ENCODE results near the gene GGCT.
A peak's percentile ranks its signal among the peaks of the same experiment; 100 is the strongest.
"Not testable (repeated sequence)": the region's sequence is repeated elsewhere in the genome, so short reads cannot be mapped to it uniquely, and the experiment has no call there.

GGCT gene

DNA sequence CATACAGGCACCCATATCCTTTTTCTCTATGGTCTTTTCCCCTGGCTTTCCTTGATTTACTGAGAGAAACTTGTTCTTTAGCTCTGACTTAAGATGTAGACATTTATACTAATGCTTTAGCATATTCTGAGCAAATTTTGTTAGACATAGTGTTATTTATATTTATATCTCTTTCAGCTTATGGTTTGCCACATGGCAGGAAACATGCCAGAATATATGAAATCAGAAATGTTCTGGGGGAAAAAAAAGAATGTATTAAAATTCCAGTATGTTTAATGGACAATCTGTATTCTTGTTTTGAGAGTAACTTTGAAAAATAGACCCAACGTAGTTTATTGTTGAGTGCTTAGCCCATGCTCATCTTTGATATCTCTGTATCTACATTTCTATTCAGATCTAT, 10.1 kb upstream of the GGCT start:
- DNase-seq = no peak

- no peak for DNase-seq
These were observed 9.5 kb upstream of the GGCT start for GRCh38 chr7:30514177-30514576.

GRCh38 chr7:30513762-30514161, 9.1 kb upstream of the GGCT start:
- DNase-seq = no peak

DNA sequence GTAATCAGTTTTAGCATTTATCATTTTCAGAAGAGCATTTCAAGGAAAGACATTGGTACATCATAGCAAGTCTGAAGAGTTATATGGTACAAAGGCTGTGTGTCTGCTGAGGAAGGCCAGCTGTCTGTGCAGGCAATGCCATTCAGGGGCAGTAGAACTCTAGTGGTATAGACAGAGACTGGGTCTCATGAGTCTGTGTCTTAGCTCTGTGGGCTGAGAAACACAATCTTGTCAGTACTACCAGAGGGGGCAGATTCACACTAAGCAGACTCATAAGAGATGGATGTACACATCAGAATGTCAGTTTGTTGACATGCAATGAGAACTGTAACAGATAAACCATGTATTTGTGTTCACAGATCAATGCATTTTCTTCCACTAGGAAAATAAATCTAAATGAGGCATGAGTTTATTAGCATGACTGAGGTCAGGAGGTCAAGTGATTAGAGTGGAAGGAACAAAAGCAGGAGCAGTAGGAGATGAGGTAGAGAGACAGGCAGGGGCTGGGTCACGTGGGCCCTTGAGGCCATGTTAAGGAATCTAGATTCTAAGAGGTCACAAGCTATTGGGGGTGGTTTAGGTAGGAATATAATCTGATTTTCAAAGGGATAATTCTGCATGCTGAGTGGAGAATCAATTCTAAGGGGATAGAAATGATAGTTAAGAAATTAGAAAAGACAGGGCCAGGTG, 7.5 kb upstream of the GGCT start:
- DNase-seq = no peak

GRCh38 chr7:30511494-30511893, 6.9 kb upstream of the GGCT start:
- no peak for DNase-seq

GRCh38 chr7:30510124-30511075, 5.8 kb upstream of the GGCT start:
- DNase-seq = no peak

DNA sequence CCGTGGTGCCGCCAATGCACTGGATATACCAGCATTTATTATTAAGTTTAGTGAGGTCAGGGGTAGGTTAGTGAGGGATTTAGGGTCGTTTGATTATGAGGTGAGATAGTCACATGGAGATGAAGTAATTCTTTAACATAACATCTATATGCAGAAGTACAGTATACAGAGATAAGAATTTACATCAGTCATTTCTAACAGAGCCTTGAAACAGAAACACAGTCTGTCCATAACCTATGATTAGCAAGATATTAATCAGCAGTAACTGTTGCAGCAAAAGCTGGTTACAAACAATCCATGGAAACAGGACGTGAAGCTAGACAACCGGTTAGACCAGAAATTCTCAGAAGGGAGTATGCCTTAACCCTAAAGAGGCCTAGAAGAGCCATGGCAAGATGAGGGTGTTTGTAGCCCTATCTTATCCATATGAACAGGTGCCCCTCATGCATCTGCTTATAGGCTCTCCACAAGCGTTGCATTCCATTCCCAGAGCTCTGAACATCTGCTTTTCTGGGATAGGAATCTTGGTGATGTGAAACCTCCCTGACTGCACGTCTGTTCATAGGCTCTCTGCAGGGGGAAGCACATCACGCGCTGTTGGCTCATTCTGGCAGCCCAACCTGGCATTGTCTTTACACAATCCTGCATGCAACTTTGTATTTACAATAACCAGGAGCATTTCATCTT, 4.7 kb upstream of the GGCT start:
- DNase-seq = not testable (repeated sequence)

DNA sequence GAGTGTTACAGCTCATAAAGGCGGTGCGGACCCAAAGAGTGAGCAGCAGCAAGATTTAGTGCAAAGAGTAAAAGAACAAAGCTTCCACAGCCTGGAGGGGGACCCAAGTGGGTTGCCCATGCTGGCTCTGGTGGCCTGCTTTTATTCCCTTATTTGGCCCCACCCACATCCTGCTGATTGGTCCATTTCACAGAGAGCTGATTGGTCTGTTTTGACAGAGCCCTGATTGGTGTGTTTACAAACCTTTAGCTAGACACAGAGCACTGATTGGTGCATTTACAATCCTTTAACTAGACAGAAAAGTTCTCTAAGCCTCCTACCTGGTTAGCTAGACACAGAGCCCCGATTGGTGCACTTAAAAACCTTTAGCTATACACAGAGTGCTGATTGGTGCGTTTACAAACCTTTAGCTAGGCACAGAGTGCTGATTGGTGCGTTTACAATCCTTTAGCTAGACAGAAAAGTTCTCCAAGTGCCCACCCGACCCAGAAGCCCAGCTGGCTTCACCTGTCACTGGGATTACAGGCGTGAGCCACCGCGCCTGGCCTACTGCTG, 2.8 kb upstream of the GGCT start:
- DNase-seq = not testable (repeated sequence)

DNA sequence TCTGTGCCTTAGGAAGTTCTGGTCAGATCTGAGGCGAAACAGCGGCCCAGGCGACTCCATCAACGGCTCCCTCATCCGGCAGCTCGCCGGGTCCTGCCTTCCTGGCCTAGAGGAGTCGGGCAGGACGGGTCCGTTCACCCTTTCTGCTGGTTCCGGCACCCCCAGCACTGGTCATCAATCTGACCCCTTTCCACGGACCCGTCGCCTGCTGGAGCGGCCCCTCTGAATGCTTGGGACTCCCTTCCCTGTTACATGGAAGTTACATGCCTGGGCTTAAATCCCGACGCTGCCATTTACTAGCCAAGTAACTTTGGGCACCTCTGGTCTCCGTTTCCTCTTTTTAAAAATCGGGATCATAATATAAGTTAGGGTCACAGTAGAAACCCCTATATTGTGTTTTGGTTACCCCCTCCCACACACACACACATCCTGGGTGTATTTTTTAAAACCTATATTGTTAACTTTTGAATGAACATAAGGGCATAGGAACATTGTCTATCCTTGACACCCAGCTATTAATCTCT, 607 bp upstream of the GGCT start:
- DNase-seq = no peak

DNA sequence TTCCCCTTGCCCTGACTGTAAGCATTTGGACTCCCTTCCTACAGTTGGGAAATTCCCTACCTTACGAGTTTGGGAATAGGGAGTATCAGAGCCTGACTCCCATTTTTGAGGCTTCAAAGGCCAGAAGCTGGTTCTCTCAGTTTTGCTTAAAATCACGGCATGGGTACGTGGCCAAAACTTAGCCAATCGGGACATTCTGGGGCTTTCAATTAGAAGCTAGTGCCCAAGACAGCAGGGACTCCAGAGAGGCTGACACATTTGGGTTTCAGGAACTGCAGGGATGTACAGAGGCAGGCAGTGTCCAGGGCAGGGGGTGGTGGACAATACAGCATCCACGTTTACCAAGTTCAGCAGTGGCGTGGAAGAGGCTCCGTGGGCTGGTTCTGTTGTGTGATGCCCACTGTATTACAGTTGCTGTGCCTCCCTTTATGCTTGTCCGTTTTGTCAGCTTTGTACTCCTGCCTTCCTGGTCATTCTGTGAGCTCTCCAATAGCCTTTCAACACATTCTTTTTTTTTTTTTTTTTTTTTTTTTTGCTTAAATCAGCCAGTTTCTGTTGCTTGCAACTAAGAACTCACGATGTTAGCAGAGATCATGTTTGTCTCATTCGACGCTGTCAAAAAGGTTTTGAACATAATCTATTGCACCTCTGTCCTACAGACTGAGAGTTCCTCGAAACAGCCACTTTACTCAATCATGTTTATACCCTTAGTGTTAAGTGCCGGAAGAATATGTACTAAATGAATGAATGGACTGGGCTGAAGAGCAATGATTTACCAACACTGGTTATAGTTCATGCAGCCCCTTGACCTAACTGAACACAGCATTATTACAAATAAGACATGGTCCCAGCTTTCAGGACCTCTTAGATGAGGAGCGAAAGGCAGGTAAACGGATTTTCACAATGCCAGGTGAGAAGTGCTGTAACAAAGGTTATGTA, 1.1 kb downstream of the GGCT start:
- no peak for DNase-seq

GRCh38 chr7:30502470-30503251, 2.0 kb downstream of the GGCT start:
- no peak for DNase-seq

- DNase-seq = no peak
These were observed 3.4 kb downstream of the GGCT start for GRCh38 chr7:30501264-30501663.

GRCh38 chr7:30493228-30493627, 11.4 kb downstream of the GGCT start:
- no peak for DNase-seq

- no peak for DNase-seq
These were observed 13.2 kb downstream of the GGCT start for GRCh38 chr7:30491417-30491816.

DNA sequence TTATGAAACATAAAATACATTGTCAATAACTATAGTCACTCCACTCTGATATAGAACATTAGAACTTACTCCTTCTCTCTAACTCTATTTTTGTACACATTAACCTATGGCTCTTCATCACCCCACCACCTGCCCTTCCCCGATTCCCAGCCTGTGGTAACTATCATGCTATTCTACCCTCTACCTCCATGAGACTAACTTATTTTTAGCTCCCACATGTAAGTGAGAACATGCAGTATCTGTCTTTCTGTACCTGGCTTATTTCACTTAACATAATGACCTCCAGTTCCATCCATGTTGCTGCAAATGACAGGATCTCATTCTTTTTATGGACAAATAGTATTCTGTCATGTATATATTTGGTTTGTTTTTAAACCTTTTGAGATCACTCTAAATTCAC, 17.3 kb downstream of the GGCT start:
- no peak for DNase-seq

GRCh38 chr7:30485667-30486066, 19.0 kb downstream of the GGCT start:
- DNase-seq = no peak

DNA sequence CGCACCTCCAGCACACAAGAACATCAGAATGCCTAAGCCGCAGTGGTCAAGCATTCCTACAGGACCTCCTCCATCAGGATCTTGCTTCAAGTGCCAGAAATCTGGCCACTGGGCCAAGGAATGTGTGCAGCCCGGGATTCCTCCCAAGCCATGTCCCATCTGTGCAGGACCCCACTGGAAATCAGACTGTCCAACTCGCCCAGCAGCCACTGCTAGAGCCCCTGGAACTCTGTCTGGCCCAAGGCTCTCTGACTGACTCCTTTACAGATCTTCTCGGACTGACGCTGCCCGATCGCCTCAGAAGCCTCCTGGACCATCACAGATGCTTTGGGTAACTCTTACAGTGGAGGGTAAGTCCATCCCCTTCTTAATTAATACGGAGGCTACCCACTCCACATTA, 23.2 kb downstream of the GGCT start:
- not testable (repeated sequence) for DNase-seq

GRCh38 chr7:30479202-30480120, 25.2 kb downstream of the GGCT start:
- DNase-seq = no peak

DNA sequence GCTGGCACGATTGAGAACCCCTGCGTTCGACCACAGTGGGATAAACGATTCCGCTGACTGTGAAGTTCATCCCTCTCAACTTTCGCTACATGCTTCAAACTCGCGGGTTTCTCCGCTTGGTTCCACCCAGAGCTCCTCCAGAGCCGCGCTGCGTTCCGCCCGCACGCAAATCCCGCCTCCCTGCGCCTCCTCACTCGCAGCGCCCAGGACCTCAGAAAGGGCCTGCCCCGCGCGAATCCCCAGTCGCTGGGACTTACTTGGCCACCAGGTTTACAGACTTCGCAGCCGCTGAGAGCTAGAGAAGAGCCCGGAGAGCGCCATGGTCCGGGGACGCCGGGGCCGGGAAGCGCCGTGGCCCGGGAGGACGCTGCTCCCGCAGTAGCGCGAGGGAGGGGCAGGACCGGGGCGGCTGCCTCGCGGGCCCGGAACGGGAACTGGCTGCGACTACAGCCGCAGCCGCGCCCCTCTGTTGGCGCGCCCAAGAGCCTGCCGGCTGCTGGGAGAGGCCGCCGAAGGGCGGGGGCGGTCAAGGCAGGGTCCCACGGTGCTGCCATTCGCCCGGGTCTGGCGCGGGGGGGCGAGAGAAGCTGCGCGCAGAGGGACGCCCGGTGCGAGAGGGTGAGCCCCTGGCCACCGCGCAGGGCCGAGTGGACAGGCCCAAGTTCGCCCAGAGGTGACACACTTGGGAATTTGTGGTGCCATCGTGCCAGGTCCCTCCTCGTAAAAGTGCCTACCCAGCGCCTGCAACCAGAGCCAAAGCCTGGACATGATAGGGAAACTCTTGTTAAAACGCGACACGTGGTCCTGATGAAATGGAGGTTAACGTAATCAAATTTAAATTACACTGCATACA, 26.1 kb downstream of the GGCT start, which contains the start of gene NOD1:
Gene NOD1, minus strand, starts transcription at position 436 of the 853 bp plus-strand sequence. CDS start 21,863 bp downstream, outside the sequence.
- DNase-seq = peak; percentile 85

Measured in activated CD8-positive, alpha-beta memory T cell treated with anti-CD3 and anti-CD28 coated beads, Interleukin-2, amount 50 U/mL, for 48 hours (primary cell).